KG1 (cell line): Measurements from ENCODE around the gene PSMD8.
"Not testable (repeated sequence)": the region's sequence is repeated elsewhere in the genome, so short reads cannot be mapped to it uniquely, and the experiment has no call there.

Source experiments
- DNase-seq: peaks from one replicate; lab custom pipeline; 2025; lab: John Stamatoyannopoulos, UW

Gene PSMD8

DNA sequence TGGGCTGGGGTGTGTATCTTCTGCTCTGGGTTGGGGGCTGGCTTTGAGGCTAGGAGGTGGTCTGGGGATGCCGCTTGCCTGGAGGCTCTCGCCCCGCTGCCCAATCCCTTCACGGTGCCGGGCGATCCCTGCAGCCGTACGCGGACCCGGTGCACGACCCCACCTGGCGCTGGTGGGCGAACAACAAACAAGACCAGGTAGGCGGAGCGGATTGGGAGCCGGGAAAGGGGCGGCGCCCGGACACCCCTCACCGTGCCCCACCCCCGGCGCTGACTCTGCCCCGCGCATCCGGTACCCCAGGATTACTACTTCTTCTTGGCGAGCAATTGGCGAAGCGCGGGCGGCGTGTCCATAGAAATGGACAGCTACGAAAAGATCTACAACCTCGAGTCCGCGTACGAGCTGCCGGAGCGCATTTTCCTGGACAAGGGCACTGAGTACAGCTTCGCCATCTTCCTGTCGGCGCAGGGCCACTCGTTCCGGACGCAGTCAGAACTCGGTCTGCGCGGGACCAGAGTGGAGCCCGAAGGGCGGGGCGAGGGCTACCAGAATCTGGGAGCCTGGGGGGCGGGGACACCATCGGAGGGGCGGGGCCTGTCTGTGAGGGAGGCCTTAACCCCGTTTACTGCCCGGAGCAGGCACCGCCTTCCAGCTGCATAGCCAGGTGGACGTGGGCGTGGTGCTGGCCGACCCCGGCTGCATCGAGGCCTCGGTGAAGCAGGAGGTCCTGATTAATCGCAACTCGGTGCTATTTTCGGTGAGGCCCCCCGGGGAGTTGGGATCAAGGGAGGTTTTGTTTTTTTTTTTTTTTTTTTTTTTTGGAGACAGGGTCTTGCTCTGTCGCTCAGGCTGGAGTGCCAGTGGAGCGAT is 12.1 kb upstream of the PSMD8 start:
- DNase-seq, result peak; percentile 35

DNA sequence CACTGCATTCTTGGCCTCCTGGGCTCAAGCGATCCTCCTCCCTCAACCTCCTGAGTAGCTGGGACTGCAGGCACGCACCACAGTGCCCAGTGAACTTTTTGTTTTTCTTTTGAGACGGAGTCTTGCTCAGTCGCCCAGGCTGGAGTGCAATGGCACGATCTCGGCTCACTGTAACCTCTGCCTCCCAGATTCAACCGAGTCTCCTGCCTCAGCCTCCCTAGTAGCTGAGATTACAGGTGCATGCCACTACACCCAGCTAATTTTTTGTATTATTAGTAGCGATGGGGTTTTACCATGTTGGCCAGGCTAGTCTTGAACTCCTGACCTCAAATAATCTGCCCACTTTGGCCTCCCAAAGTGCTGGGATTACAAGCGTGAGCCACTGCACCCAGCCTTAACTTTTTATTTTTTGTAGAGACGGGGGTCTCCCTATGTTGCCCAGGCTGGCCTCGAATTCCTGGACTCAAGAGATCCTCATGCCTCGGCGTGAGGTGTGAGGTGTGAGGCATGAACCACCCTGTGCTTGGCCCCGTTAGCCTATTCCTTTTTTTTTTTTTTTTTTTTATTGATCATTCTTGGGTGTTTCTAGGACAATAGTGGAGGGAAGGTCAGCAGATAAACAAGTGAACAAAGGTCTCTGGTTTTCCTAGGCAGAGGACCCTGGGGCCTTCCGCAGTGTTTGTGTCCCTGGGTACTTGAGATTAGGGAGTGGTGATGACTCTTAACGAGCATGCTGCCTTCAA is 11.3 kb upstream of the PSMD8 start:
- not testable (repeated sequence) for DNase-seq

DNA sequence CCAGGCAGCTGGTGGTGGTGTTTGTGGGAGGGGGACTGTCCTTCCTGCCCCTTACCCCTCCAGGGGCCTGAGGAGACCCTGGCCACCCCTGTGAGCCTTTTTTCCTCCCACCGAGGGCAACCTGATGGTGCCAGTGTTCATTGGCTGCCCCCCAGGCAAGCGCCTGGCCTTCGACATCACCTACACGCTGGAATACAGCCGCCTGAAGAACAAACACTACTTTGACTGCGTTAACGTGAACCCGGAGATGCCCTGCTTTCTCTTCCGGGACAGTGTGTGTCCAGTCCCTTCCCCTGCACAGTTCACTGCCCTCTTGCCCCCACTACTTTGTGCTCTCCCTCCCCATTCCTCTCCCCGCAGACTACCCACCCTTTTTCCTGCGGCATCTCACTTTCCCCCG is 7.3 kb upstream of the PSMD8 start:
- no peak for DNase-seq

DNA sequence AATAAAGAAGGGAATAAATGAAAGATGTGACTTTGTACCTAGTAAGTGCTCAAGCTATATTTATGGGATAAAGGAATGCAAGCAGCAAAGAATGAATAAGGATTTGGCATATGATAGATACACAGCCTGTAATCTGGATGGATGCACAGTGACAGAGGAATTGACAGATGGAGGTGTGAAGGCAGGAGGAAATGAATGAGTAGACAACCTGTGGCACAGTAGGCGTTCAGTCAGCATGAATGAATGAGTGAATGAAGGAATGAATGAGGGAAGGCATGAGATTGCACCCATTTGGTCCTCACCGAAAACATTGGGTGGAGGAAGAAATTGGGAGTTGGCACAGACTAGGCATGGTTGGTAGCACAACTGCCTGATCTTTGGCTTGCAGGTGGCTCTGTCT is 4.8 kb upstream of the PSMD8 start:
- no peak for DNase-seq

DNA sequence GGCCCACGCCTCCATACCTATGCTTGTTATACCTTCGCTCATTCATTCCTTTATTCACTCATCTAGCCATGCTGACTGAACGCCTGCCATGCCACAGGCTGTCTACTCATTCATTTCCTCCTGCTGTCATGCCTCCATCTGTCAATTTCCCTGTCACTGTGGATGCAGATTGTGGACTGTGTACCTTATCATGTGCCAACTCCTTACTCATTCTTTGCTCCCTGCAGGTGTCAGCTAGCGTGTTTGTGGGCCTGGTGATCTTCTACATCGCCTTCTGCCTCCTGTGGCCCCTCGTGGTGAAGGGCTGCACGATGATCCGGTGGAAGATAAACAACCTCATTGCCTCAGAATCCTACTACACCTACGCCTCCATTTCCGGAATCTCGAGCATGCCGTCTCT is 4.1 kb upstream of the PSMD8 start:
- no peak for DNase-seq

DNA sequence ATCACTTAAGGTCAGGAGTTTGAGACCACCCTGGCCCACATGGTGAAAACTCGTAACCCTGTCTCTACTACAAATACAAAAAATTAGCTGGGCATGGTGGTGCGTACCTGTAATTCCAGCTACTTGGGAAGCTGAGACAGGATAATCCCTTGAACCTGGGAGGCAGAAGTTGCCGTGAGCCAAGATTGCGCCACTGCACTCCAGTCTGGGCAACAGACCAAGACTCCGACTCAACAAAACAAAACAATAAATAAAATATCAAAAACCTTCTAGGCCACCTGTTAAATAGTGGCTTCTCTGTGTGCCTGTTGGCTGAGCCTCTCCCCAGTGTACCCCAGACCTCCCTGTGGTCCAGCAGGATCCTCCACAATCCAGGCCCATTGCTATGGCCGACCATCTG is 3.3 kb upstream of the PSMD8 start:
- DNase-seq, result no peak

DNA sequence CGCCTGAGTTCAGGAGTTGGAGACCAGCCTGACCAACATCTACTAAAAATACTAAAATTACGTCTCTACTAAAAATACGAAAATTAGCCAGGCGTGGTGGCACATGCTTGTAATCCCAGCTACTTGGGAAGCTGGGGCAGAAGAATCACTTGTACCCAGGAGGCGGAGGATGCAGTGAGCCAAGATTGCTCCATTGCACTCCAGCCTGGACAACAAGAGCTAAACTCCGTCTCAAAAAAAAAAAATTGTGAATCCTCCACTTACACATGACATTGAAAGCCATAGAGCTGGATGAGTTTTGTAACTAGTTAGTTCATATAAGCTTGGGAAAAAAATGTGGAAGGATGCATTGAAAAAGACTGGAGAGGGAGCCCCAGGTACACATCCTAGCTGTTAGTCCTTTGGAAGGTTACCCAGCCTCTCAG is 452 bp upstream of the PSMD8 start:
- DNase-seq, result no peak

DNA sequence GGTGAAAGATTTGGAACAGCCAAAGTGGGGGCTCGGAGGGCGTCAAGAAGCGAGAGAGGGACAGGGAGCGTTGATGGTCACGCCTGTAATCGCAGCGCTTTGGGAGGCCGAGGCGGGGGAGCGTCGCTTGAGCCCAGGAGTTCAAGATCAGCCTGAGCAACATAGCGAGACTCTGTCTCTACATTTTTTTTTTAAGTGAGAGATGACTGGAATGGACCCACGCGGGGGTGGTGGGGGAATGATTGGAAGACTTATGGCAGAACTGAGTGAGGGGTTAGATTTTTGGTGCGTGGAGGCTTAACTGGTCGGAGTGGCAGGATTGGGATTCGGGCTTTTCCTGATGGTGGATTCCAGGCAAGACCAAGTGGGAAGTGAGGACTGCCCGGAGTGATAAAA is 725 bp downstream of the PSMD8 start:
- DNase-seq, result no peak

DNA sequence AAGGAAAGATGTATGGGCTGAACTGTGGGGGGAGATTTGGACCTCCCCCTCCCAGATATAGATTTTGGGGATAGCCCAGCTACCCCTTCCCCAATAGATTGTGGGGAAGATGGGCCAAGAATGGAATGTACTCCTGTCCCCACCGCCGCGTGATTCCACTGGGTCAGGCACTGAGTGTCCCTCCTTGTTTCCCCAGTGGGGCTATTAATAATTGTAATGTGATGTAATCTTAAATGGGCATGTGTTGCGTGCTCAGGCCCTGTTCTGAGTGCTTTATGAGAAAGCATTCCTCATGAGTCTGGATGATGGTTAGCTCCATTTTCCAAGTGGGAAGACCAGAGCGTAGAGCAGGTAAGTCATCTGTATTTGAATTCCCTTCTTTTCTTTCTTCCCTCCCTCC is 1.4 kb downstream of the PSMD8 start:
- DNase-seq, result no peak

DNA sequence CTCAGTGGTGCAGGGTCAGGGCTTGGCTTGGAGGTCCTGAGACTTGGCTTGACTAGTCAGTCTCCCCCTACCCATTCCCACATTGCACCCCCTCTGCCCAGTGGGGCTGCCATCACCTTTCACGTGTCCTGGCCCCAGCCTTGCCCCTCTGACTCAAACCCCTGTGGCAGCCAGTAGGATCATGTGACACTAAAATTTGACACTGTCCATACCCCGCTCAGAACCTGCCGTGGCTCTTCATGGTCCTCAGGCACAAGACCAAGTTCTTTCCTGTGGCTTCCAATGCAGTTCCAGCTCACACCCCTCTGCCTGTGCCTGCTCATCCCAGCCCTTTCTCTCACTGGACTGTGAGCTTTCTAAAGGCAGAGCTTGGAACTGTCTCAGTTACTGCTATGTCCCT is 2.2 kb downstream of the PSMD8 start:
- DNase-seq, result no peak

DNA sequence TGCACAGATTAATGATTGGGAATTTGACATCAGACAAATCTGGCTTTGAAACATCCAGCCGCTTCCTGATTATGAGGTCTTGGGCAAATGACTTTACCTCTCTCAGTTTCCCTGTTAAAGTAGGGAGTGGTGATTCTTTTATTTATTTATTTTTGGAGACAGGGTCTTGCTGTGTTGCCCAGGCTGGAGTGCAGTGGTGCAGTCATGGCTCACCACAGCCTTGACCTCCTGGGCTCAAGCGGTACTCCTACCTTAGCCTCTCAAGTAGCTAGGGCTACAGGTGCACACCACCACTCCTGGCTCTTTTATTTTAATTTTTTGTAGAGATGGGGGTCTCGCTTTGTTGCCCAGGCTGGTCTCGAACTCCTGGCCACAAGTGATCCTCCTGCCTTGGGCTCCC is 2.7 kb downstream of the PSMD8 start:
- no peak for DNase-seq

DNA sequence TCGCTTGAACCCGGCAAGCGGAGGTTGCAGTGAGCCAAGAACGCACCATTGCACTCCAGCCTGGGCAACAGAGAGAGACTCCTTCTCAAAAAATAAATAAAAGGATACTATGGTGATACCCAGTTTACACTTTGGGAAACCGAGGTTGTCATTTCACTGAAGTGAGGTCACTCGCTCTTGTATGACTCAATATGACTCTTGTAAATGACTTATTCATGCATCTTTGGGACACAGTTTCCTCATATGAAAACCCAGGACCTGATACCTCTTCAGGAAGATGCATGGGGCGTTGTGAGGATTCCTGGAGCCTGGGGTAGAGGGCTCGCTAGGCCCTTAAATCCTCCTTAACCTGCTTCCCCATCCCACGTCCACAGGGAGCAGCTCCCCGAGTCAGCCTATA is 4.5 kb downstream of the PSMD8 start:
- DNase-seq, result no peak

DNA sequence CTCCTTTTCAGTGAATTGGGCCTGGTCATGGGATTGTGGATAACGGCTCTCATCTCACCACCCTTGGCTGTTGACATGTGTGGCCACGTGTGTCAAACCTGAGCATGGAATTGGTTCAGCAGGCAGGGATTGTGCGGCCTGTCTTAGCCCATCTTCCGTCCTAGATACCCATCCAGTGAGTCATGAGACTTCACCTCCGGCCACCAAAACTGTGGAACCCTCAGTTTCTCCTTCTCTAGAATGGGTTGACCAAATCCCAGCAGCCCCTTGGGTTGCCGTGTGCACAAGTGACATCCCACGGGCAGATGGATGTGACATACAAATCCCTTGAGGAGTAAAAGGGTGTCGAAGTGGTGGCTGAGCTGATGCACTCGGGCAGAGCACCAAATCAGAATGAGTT is 6.8 kb downstream of the PSMD8 start:
- no peak for DNase-seq

DNA sequence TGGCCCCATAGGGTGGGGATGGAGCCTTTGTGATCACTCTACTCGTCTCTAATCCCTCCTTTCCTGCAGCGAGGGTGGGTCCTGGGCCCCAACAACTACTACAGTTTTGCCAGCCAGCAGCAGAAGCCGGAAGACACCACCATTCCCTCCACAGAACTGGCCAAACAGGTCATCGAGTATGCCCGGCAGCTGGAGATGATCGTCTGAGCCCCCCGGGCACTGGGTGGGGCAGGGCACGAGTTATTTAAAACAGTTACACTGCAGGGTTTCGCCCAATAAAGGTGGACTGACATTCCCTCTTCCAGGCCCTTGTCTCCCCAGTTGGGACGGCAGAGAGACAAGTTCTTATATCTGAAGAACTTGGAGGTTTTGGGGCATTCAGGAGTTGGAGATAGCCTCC is 8.8 kb downstream of the PSMD8 start:
- DNase-seq, result no peak

DNA sequence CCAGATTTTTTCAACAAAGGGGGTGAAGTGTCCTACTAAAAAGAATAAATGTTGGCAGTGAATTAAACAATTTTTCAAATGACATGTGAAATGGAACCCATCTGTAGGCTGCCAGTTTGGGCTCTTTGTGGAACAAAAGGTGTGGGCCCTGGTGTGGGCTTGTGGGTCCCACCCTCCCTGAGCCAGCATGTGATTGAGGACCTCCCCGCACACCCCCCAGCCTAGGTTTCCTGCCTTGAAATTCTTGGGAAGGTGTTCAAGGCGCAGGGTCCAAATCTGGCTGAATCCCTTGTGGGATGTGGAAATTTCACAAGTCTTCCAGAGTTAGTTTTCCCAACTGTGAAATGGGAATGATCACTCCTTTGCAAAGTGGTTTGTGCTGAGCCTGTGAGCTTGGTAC is 9.4 kb downstream of the PSMD8 start:
- DNase-seq, result no peak

DNA sequence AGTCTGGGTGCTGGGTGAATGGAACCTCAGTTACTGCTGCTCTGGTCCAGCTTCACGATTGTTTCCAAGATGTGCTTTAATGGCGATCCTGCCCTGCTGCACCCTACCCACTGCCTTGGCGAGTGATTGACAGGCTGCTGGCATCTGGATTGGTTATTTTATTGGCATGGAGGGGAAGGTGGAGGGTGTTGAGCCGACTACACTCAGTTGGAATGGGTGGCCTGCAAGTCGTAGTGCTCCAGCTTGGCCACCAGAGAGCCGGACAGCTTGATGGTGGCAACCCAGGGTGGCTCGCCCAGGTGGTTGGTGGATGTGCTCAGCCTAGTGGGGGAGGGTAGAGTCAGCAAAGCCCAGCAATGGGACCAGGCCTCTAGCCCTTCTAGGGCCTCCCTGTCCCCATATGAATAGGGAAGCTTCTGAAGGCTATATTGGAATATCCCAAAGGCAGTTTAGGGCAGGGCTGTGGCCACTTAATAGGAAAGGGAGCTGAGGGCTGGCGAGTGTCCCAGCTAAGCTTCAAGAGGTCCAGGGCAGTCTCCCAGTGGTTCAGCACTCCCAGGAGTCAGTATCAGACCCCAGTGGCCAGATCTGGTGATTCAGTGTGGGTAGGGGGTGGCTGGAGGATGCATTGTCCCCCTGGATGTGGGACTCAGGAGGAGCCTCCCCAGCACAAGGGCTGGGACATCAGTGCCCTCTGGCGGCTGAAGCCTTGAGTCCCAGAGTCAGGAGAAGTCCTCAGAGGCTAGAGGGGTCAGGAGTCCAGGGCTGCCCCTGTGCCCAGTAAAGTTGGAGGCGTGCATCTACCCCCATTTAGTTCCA is 10.0 kb downstream of the PSMD8 start:
- no peak for DNase-seq

DNA sequence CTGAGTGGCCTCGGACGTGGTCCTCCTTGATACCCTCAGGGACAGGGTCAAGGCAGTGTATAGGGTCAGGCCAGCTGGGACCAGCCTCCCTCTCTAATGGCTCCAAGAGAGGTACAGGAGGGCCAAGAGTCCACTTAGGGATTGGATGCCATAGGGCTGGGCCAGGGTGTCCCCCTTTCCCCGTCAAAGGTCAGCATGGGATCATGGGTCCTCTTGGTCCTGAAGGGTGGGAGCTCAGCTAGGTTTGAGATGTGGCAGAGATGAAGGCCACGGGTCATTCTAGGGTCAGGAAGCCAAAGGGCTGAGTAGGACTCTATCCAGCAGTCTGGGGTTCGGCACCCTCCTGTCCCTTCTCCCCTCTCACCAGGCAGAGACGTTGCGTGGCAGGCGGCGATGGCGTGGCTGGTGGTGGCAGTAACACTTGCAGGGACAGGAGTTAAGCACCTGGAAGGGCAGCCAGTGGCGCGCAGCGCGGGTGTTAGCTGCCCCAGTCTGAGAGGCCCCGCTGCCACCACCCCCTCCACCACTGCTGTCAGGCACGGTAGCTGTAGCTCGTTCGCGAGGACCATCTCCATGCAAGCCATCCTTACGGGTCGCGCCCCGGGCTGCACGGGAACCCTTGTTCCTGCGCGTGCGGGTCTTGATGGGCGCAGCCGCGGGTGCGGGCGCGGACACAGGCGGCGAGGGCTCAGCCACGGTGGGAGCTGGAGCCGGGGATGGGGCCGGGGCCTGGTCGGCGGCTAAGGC is 10.9 kb downstream of the PSMD8 start:
- no peak for DNase-seq

DNA sequence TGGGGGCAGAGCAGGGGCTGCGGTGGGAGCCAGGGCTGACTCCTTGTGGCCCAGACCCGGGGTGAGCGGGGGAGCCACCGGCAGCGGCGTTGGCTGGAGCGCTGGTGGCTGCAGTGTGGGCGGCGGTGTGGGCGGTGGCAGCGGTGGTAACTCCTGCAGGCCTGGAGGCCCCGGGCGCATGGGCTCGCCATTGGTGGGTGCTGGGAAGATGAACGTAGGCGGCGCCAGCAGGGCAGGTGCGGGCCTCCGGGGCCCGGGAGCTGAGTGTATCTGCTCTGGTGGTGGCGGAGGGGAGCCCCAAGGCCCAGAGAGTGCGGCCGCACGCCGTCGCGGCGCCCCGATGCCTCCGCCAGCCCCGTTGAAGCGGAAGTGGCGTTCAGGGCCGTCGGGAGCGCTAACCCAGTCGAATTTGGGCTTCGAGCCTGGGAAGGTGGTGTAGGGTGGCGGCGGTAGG is 11.5 kb downstream of the PSMD8 start:
- DNase-seq, result no peak

DNA sequence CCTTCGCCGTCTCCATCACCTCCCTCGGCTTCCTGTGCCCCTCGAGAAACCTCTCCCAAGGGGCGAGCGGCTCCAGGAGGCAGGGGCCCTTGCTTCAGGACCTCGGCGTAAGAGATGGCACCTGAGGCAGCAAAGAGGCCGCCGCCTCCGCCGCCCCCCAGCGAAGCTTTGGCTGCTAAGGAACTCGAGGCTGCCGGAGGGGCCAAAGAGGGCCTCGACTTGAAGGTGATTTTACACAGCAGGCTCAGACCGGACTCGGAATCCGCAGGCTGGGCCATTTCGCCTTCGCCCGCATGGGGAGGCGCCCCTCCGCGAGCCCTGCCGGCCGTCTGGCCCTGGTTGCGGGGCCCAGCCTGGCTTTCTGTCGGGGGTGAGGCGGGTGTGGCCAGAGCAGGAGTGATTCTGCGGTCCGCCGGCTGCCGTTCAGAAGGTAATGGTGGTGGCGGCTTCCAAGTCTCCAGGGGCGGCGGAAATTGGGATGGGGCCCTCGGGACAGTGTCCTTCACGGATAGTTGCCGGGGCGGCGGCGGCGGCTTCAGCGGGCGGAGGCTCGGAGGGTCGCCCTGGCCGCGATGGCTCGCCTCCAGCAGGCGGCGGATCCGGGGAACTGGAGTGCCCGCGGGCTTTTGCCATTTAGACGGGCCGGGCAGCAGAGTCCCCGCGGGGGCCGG is 12.1 kb downstream of the PSMD8 start:
- DNase-seq, result no peak

DNA sequence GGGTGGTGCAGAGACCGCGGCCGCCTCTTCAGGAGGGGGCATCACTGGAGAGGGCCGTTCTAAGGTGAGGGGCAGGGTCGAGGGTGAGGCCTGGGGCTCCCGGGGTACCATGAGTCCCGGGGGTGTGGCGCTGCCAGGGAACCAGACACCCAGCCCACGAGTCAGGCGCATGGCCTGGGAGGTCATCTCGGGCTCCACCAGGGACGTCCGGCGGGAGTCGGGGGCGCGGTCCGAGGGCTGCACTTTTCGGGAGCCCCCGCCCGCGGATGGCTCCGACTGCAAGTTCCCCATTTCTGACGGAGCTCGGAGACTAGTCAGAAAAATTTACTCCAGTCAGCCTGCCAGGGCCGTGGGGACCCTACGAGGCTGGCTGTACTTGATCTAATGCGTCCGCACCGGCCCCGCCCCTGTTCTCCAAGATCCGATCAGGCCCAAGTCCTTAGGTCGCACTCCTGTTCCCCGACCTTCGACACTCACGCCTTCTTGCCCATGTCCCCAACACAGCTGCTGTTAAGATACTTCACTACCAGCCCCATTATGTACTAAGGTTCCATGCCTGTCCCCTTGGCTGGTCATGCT is 12.7 kb downstream of the PSMD8 start:
- no peak for DNase-seq
